K562 (cell line): Measurements from ENCODE around the gene GFRA1. TPM values are rescaled to one million over a fixed set of nuclear protein-coding genes. Genes with fewer than 3 reads are reported as not detected.

Source experiments
- ATAC-seq: fragments of 200-7000 bp; cut with Tn5 transposase; 3 replicates; pipeline ENCODE4 v1.9.1; 2020; ENCODE audit warnings: moderate library complexity
- BruUV-seq: library from RNA; stranded (reverse); fragments of 400-500 nt; replicated peaks from 2 replicates; lab custom pipeline; 2021; lab: Mats Ljungman, UMichigan
- CTCF ChIA-PET: fragments of 300-600 bp; formaldehyde crosslinking; extraction: SDS; loops from one replicate; lab custom pipeline; 2021; ENCODE audit warnings: low intra/inter-chr PET ratio; lab: Yijun Ruan, JAX
- POLR2A ChIA-PET: fragments of 300-600, 350-650 bp; sonication (Branson Sonifier 250); formaldehyde crosslinking; extraction: SDS; loops from one replicate; lab custom pipeline; 2021; ENCODE audit warnings: antibody characterized with exemption, inconsistent platforms; lab: Yijun Ruan, JAX
- DNase-seq, 4 experiments: peaks; one replicate each; pipeline versions ENCODE4 v3.0.0 to v3.0.0-alpha.2; 2011 to 2018; ENCODE audit warnings: low spot score in 3 of 4, mixed read lengths in 3 of 4; ENCODE audit errors: extremely low read depth in 1 of 4
- FAIRE-seq: peaks from 2 replicates; lab custom pipeline; 2011; peaks lifted over from hg19 to GRCh38; lab: Jason Lieb, UNC
- H2AFZ ChIP-seq: 2 replicates; pipeline ENCODE4 v1.6.0; 2011; ENCODE audit warnings: low read depth, low read length, control low read depth, inconsistent platforms
- H3K27ac ChIP-seq: fragments of 200-600 bp; 3 replicates; pipeline ENCODE4 v1.8.0; 2011; ENCODE audit warnings: low read depth, mild to moderate bottlenecking, control low read depth, inconsistent platforms, low read length, moderate library complexity, mixed read lengths; ENCODE audit errors: extremely low read depth
- H3K27me3 ChIP-seq, 2 experiments: fragments of 300-600 bp in 1 of 2; 2 replicates in 1 of 2; 3 replicates in 1 of 2; pipeline versions ENCODE4 v1.6.0 to v1.8.0; 2011; ENCODE audit warnings: inconsistent platforms in 2 of 2, low read length in 2 of 2, mild to moderate bottlenecking in 1 of 2, mixed read lengths in 1 of 2, moderate library complexity in 1 of 2; ENCODE audit not compliant: control insufficient read depth in 2 of 2, insufficient read depth in 2 of 2
- H3K36me3 ChIP-seq: fragments of 300-600 bp; 3 replicates; pipeline ENCODE4 v1.8.0; 2011; ENCODE audit warnings: mild to moderate bottlenecking, low read length, inconsistent platforms; ENCODE audit not compliant: control insufficient read depth, insufficient read depth
- H3K4me1 ChIP-seq, 2 experiments: fragments of 200-600 bp in 1 of 2; replicated peaks in 1 of 2; 2 replicates in 1 of 2; 3 replicates in 1 of 2; pipeline versions ENCODE4 v1.5.1 to v1.8.0; 2011; ENCODE audit warnings: inconsistent platforms in 2 of 2, low read length in 2 of 2, mild to moderate bottlenecking in 1 of 2, mixed read lengths in 1 of 2, moderate library complexity in 1 of 2; ENCODE audit not compliant: control insufficient read depth in 2 of 2, insufficient read depth in 2 of 2
- H3K4me2 ChIP-seq: 2 replicates; pipeline ENCODE4 v1.6.1; 2011; ENCODE audit warnings: low read length, control low read depth, inconsistent platforms, mixed read lengths; ENCODE audit not compliant: insufficient read depth
- H3K4me3 ChIP-seq: fragments of 200-600 bp; sonication (generic), shearing (Covaris generic); 2 replicates; pipeline ENCODE4 v1.5.1; 2016; ENCODE audit warnings: control low read depth, inconsistent platforms
- H3K79me2 ChIP-seq: fragments of 200-600 bp; 3 replicates; pipeline ENCODE4 v1.8.0; 2011; ENCODE audit warnings: low read length, inconsistent platforms; ENCODE audit not compliant: control insufficient read depth, insufficient read depth
- H3K9ac ChIP-seq, 2 experiments: 2 replicates each; pipeline versions ENCODE4 v1.6.0 to v1.6.1; 2011; ENCODE audit warnings: low read depth in 2 of 2, low read length in 2 of 2, control low read depth in 1 of 2, inconsistent platforms in 1 of 2, mild to moderate bottlenecking in 1 of 2, mixed read lengths in 1 of 2; ENCODE audit not compliant: insufficient read depth in 1 of 2
- H3K9me1 ChIP-seq: one replicate; pipeline ENCODE4 v1.6.0; 2011; ENCODE audit warnings: inconsistent platforms, mild to moderate bottlenecking, low read length, moderate library complexity; ENCODE audit not compliant: control insufficient read depth, insufficient read depth
- H3K9me3 ChIP-seq: replicated peaks from 2 replicates; pipeline ENCODE4 v1.5.1; 2011; ENCODE audit warnings: low read depth, low read length, inconsistent platforms; ENCODE audit not compliant: control insufficient read depth, insufficient read depth
- H4K20me1 ChIP-seq: replicated peaks from 2 replicates; pipeline ENCODE4 v1.6.1; 2011; ENCODE audit warnings: low read length, inconsistent platforms, mixed read lengths; ENCODE audit not compliant: control insufficient read depth, insufficient read depth
- E2F6 ChIP-seq, 2 experiments: IDR thresholded peaks; 2 replicates each; pipeline ENCODE4 v1.6.1; 2011; ENCODE audit warnings: borderline replicate concordance in 1 of 2, control low read depth in 1 of 2, low read depth in 1 of 2, low read length in 1 of 2, mild to moderate bottlenecking in 1 of 2, mixed read lengths in 1 of 2, moderate library complexity in 1 of 2; ENCODE audit not compliant: insufficient read depth in 1 of 2, insufficient read length in 1 of 2, poor library complexity in 1 of 2, severe bottlenecking in 1 of 2; ENCODE audit errors: extremely low read depth in 1 of 2
- GTF2F1 ChIP-seq: IDR thresholded peaks from 2 replicates; pipeline ENCODE4 v1.6.1; 2011; ENCODE audit warnings: low read depth, low read length, improper control_type of control experiment
- MCM5 ChIP-seq: fragments of 450-650 bp; IDR thresholded peaks from 2 replicates; pipeline ENCODE4 v1.6.1; 2016; ENCODE audit warnings: low read depth
- NRF1 ChIP-seq, 2 experiments: fragments of 450-650 bp; IDR thresholded peaks in 1 of 2; conservative IDR thresholded peaks in 1 of 2; 2 replicates each; pipeline ENCODE4 v1.6.1; 2014; ENCODE audit warnings: mild to moderate bottlenecking in 2 of 2
- PTRF ChIP-seq: fragments of 450-650 bp; IDR thresholded peaks from 2 replicates; pipeline ENCODE4 v1.6.1; 2016; ENCODE audit warnings: mild to moderate bottlenecking, missing genetic modification characterization, missing compliant biosample characterization
- SIN3A ChIP-seq, 2 experiments: fragments of 150-350 bp in 1 of 2; IDR thresholded peaks; 2 replicates each; pipeline ENCODE4 v1.6.1; 2011 to 2016; ENCODE audit warnings: borderline replicate concordance in 2 of 2, low read depth in 2 of 2, low read length in 2 of 2, mild to moderate bottlenecking in 2 of 2, moderate library complexity in 2 of 2; ENCODE audit not compliant: control insufficient read depth in 1 of 2
- SMARCE1 ChIP-seq: fragments of 450-650 bp; IDR thresholded peaks from 2 replicates; pipeline ENCODE4 v1.7.1; 2016; ENCODE audit warnings: mild to moderate bottlenecking
- TBL1XR1 ChIP-seq, 2 experiments: IDR thresholded peaks; 2 replicates each; pipeline ENCODE4 v1.6.1; 2012; ENCODE audit warnings: improper control_type of control experiment in 2 of 2, low read length in 2 of 2, mild to moderate bottlenecking in 1 of 2
- TCF7 ChIP-seq: sonication (generic); IDR thresholded peaks from 2 replicates; pipeline ENCODE4 v1.6.1; 2016; ENCODE audit warnings: antibody characterized with exemption, borderline replicate concordance
- ZBTB9 ChIP-seq: fragments of 450-650 bp; formaldehyde crosslinking; IDR thresholded peaks from 2 replicates; pipeline ENCODE4 v1.4.0; 2020; ENCODE audit warnings: mild to moderate bottlenecking, moderate library complexity
- ZNF282 ChIP-seq: sonication (generic); formaldehyde crosslinking; IDR thresholded peaks from 2 replicates; pipeline ENCODE4 v1.8.1; 2023; ENCODE audit warnings: missing genetic modification reagents
- ZNF395 ChIP-seq: fragments of 200-800 bp; sonication (Bioruptor generic); IDR thresholded peaks from 2 replicates; pipeline ENCODE4 v1.6.1; 2017; ENCODE audit warnings: missing genetic modification characterization, missing compliant biosample characterization
- ZNF655 ChIP-seq: fragments of 250-450 bp; sonication (Bioruptor Pico); IDR thresholded peaks from 2 replicates; pipeline ENCODE4 v1.5.0; 2021
- ZNF740 ChIP-seq, 3 experiments: fragments of 200-800 bp in 1 of 3; sonication (Bioruptor generic) in 1 of 3; sonication (generic) in 1 of 3; formaldehyde crosslinking in 1 of 3; IDR thresholded peaks; 2 replicates each; pipeline versions ENCODE4 v1.6.1 to v1.8.0; 2016 to 2022; ENCODE audit warnings: mild to moderate bottlenecking in 2 of 3, missing compliant biosample characterization in 2 of 3, missing genetic modification characterization in 2 of 3, missing genetic modification reagents in 1 of 3
- WGBS: fragments of 100-300 bp; shearing (Covaris generic); methylation state at CpG from one replicate; pipeline ENCODE4 v1.1.6; 2016; ENCODE audit warnings: low coverage, mixed read lengths; ENCODE audit not compliant: insufficient coverage; ENCODE audit errors: missing lambda C conversion rate; 5-methylcytosine and 5-hydroxymethylcytosine counted together
- in situ Hi-C: fragments of 300-500 bp; cut with MboI; formaldehyde crosslinking; loops from 4 replicates; pipeline ENCODE4 v1.15.0; 2018; ENCODE audit warnings: inconsistent platforms, mixed read lengths
- intact Hi-C: fragments of 100-400 bp; cut with micrococcal nuclease; formaldehyde crosslinking; loops from 2 replicates; pipeline ENCODE4 v1.14.2; 2022
- polyA plus RNA-seq, 8 experiments: library from polyadenylated mRNA; depleted of rRNA in 4 of 8; stranded (reverse) in 5 of 8; unstranded in 3 of 8; fragments of >200 nt; fragmentation: Nextera tagmentation in 2 of 8; fragmentation: Illumina TruSeq in 1 of 8; extraction: Ambion mirVana in 2 of 8; extraction: Trizol in 1 of 8; gene quantifications; 2 replicates each; pipeline versions ENCODE4 v1.2.1 to v1.2.3, GENCODE V29; 2011 to 2014; ENCODE audit warnings: inconsistent platforms in 1 of 8, missing spikeins in 1 of 8
- total RNA-seq, 7 experiments: library from RNA; depleted of rRNA in 6 of 7; stranded (reverse); fragments of >200 nt in 6 of 7; fragmentation: Illumina TruSeq in 2 of 7; extraction: Trizol in 2 of 7; gene quantifications; 2 replicates each; pipeline versions ENCODE4 v1.2.1 to v1.2.3, GENCODE V29; 2011 to 2021; ENCODE audit warnings: low replicate concordance in 1 of 7

Gene GFRA1
- total and polyA plus RNA-seq, 9 of the 15 experiments (the other 6 are each of a cell fraction or from before 2014, with no cell fraction given): 0.04 TPM; not detected in 8

- TF ChIP-seq E2F6 (IDR thresholded peaks at IDR 0.05; ENCODE audit: borderline replicate concordance in 1 of 2, extremely low read depth in 1 of 2, insufficient read depth in 1 of 2, insufficient read length in 1 of 2, low read depth in 1 of 2, low read length in 1 of 2, poor library complexity in 1 of 2, severe bottlenecking in 1 of 2): no peak
- no peak for TF ChIP-seq TBL1XR1 (IDR thresholded peaks at IDR 0.05; ENCODE audit: low read length in 2 of 2)
- no peak for TF ChIP-seq ZNF655 (CRISPR knock-in tag)
- no peak for TF ChIP-seq MCM5
- no peak for TF ChIP-seq TCF7
- TF ChIP-seq SMARCE1: no peak
These were observed 154.2 kb downstream of the GFRA1 start (continued) for GRCh38 chr10:116118847-116119246.

GRCh38 chr10:116115797-116116196 is 157.2 kb downstream of the GFRA1 start:
- Histone ChIP-seq H3K36me3 (no peaks in the 10 kb centered on the region), H3K79me2 (no peaks in the 10 kb centered on the region), H2AFZ (no peak overlapping the region), H3K9me3 (no peaks in the 10 kb centered on the region), H3K27ac (no peak overlapping the region), H3K4me2 (no peak overlapping the region), H3K9me1 (no peaks in the 10 kb centered on the region), H3K4me1 (no peaks in the 10 kb centered on the region), H3K9ac (no peak overlapping the region), H4K20me1 (no peaks in the 10 kb centered on the region), H3K4me3 (no peak overlapping the region), H3K27me3 (no peaks in the 10 kb centered on the region)
- no peak for ATAC-seq
- intact Hi-C loops: no loop called here
- ChIA-PET POLR2A (no interaction called here), CTCF (no interaction called here)
- no peak for FAIRE-seq
- 0% methylated on average over 3 of the region's 5 CpGs for WGBS
- in situ Hi-C loops: no loop called here
- no TSS peak for BruUV-seq
- DNase-seq: no peak
- TF ChIP-seq GTF2F1: no peak
- TF ChIP-seq ZNF740 (CRISPR knock-in tag; IDR thresholded peaks at IDR 0.05): no peak
- no peak for TF ChIP-seq ZNF740 (tag; IDR thresholded peaks at IDR 0.05)
- no peak for TF ChIP-seq NRF1 (conservative IDR thresholded peaks at IDR 0.05 in 1 of 2, IDR thresholded peaks at IDR 0.05 in 1 of 2)
- TF ChIP-seq ZBTB9: no peak
- TF ChIP-seq PTRF (tag): no peak
- no peak for TF ChIP-seq ZNF395
- TF ChIP-seq SIN3A (IDR thresholded peaks at IDR 0.05; ENCODE audit: borderline replicate concordance in 2 of 2, control insufficient read depth in 1 of 2, low read depth in 2 of 2, low read length in 2 of 2): no peak
- no peak for TF ChIP-seq ZNF282 (CRISPR knock-in tag)
